ENCODE data around the gene CRKL.

DNA sequence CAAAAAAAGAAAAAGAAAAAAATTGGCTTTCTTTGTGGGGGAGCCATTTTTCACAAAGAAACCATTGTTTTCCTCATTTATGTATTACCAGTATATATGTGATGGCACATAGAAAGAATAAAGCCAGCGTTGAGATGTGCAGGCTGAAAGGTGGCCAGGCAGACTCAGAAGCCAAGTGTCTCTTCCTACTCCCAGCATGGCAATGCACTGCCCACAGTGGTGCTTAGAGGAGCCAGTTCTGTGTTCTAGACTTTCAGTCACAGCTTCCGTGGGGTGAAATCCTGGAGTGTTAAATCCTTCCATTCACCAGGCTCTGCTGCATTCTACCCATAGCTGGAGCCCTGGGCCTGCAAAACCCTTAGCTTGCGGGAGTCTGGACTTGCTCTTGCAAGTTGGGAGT is 39.5 kb upstream of the CRKL start:
- TF ChIP-seq CTCF (IDR thresholded peaks at IDR 0.05) (no peak), EZH2 (IDR thresholded peaks at IDR 0.05) (no peak), EZH2phosphoT487 (IDR thresholded peaks at IDR 0.05) (no peak)

All from neural progenitor cell (in vitro differentiated cells).